Thyroid gland (tissue), 4 donors: ENCODE data around the gene ALDH1A1.

ENCODE experiments used
- POLR2A ChIP-seq, 2 donors: fragments of 450-650 bp; IDR thresholded peaks; one replicate each; pipeline ENCODE4 v1.6.1; 2017; ENCODE audit warnings: antibody characterized with exemption in 2 of 2, mild to moderate bottlenecking in 2 of 2, moderate library complexity in 1 of 2
- TF ChIP-seq, protein P1 (sequence below), 6 experiments: fragments of 200-600 bp in 3 of 6; fragments of 450-650 bp in 3 of 6; sonication (generic) in 3 of 6; IDR thresholded peaks; one replicate each; pipeline ENCODE4 v1.5.1; 2016 to 2019; ENCODE audit warnings: antibody characterized with exemption in 6 of 6, mild to moderate bottlenecking in 2 of 6, inconsistent platforms in 1 of 6, moderate library complexity in 1 of 6

DNA sequence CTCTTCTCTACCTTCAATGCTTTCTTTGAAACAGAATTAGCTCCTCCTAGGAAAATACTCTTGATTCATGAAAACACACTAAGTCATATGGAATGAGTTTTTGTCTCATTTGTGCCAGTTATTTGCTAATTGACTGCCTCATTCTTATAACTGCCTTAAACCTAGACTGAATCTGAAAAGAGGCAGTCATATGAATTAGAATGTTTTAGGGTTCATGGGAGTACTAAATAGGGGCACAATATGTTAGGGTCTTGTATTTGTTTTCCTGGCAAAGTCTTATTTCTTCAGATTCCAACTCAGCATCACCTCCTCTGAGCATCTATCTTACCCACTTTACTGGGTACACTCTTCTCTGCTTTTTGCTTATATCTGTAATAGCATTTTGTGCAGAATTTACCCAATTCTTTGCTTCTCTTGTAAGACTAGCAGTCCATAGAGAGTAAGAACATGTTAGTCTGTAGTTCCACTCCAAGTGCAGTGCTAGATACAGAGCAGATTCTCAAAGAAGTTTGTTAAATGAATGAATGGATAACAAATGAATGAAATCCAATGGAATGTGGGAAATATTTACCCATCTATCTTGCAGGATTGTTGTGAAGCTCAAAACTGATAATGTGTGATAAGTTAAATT lies 43.9 kb upstream of the ALDH1A1 start:
- TF ChIP-seq, protein P1, sequence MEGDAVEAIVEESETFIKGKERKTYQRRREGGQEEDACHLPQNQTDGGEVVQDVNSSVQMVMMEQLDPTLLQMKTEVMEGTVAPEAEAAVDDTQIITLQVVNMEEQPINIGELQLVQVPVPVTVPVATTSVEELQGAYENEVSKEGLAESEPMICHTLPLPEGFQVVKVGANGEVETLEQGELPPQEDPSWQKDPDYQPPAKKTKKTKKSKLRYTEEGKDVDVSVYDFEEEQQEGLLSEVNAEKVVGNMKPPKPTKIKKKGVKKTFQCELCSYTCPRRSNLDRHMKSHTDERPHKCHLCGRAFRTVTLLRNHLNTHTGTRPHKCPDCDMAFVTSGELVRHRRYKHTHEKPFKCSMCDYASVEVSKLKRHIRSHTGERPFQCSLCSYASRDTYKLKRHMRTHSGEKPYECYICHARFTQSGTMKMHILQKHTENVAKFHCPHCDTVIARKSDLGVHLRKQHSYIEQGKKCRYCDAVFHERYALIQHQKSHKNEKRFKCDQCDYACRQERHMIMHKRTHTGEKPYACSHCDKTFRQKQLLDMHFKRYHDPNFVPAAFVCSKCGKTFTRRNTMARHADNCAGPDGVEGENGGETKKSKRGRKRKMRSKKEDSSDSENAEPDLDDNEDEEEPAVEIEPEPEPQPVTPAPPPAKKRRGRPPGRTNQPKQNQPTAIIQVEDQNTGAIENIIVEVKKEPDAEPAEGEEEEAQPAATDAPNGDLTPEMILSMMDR (IDR thresholded peaks at IDR 0.05) = no peak
- no peak for TF ChIP-seq POLR2A (IDR thresholded peaks at IDR 0.05)
